Activated CD4-positive, alpha-beta memory T cell treated with anti-CD3 and anti-CD28 coated beads for 36 hours (primary cell): Measurements from ENCODE around the gene F5. TPM values are rescaled to one million over a fixed set of nuclear protein-coding genes. Genes with fewer than 3 reads are reported as not detected.
"Not testable (repeated sequence)": the region's sequence is repeated elsewhere in the genome, so short reads cannot be mapped to it uniquely, and the experiment has no call there.

Experiments used
- CTCF ChIA-PET: fragments of 350-600 bp; sonication (Branson Sonifier 250); formaldehyde crosslinking; loops from one replicate; lab custom pipeline; 2021; ENCODE audit warnings: antibody characterized with exemption, inconsistent platforms; lab: Charles Lee
- POLR2A ChIA-PET: fragments of 350-600 bp; sonication (Branson Sonifier 250); formaldehyde crosslinking; loops from one replicate; lab custom pipeline; 2021; ENCODE audit warnings: antibody characterized with exemption; lab: Charles Lee
- DNase-seq: peaks from one replicate; pipeline ENCODE4 v3.0.0-alpha.2; 2020
- H3K27ac Mint-ChIP-seq: one replicate; pipeline ENCODE4 v1.8.0; 2021; ENCODE audit warnings: mixed read lengths
- H3K27me3 Mint-ChIP-seq: one replicate; pipeline ENCODE4 v1.8.0; 2021; ENCODE audit warnings: mixed read lengths
- H3K36me3 Mint-ChIP-seq: one replicate; pipeline ENCODE4 v1.8.0; 2021; ENCODE audit warnings: mixed read lengths
- H3K4me1 Mint-ChIP-seq: one replicate; pipeline ENCODE4 v1.8.0; 2021; ENCODE audit warnings: low read depth, mixed read lengths
- H3K4me3 Mint-ChIP-seq: one replicate; pipeline ENCODE4 v1.8.0; 2021; ENCODE audit warnings: mild to moderate bottlenecking, mixed read lengths
- H3K9me3 Mint-ChIP-seq: one replicate; pipeline ENCODE4 v1.8.0; 2021; ENCODE audit warnings: mixed read lengths
- intact Hi-C: fragments of 100-400 bp; cut with micrococcal nuclease; formaldehyde crosslinking; loops from one replicate; pipeline ENCODE4 v1.15.1; 2023
- total RNA-seq, 2 experiments: library from RNA; stranded (reverse); gene quantifications; one replicate each; pipeline ENCODE4 v1.2.3, GENCODE V29; 2021

F5 gene
- total RNA-seq, 2 experiments from 2014 or later = 50.8 to 51.1 TPM

DNA sequence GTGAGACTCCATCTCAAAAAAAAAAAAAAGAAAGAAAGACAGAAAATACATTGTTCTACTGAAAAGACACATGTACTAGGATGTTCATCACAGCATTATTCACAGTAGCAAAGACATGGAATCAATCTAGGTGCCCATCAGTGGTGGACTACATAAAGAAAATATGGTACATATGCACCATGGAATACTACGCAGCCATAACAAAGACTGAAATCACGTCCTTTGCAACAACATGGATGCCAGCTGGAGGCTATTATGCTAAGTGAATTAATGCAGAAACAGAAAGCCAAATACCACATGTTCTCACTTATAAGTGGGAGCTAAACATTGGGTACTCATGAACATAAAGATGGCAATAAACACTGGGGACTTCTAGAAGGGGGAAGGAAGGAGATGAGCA lies 51.6 kb downstream of the F5 start:
- Mint-ChIP-seq H3K9me3 (no peaks in the 10 kb centered on the region), H3K4me3 (no peak overlapping the region), H3K4me1 (no peaks in the 10 kb centered on the region), H3K27me3 (no peaks in the 10 kb centered on the region), H3K27ac (no peak overlapping the region), H3K36me3 (peaks cover 67% of the 10 kb centered on the region)
- DNase-seq = no peak
- CTCF ChIA-PET = no interaction called here
- POLR2A ChIA-PET = no interaction called here
- intact Hi-C loops = no loop called here

DNA sequence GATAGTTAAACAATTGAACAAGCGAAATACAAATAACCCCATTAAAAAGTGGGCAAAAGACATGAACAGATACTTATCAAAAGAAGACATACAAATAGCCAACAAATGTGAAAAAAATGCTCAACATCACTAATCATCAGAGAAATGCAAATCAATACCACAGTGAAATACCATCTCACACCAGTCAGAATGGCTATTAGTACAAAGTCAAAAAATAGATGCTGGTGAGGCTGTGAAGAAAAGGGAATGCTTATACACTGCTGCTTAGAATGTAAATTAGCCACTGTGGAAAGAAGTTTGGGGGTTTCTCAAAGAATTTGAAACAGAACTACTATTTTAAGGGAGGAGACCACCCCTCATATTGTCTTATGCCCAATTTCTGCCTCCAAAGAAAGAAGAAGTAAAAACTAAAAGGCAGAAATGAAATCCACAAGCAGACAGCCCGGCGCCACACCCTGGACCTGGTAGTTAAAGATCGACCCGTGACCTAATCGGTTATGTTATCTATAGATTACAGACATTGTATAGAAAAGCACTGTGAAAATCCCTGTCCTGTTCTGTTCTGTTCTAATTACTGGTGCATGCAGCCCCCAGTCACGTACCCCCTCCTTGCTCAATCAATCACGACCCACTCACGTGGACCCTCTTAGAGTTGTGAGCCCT lies 52.6 kb downstream of the F5 start:
- intact Hi-C loops, DNase-seq, CTCF ChIA-PET, H3K4me1 Mint-ChIP-seq, POLR2A ChIA-PET, H3K27me3 Mint-ChIP-seq, H3K9me3 Mint-ChIP-seq, H3K4me3 Mint-ChIP-seq, H3K27ac Mint-ChIP-seq: not testable (repeated sequence)
- H3K36me3 Mint-ChIP-seq = peaks cover 71% of the 10 kb centered on the region

DNA sequence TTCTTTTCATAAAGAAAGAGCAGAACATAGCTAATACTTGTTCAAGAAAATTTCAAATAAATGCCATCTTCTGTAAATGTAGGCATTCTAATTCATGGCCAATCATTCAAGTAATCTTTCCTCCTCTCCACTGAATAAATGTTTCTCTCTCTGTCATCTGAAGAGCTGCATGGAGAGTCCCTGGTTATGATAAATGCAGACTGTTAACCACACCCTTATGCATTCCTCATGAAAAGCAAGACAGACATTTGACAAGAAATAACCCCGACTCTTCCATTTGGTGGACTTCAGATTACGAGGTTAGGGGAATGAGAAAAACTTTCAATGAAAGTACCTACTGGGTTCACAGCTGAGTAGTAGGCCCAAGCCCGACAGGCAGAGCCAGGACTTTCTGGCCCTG lies 55.8 kb downstream of the F5 start:
- Mint-ChIP-seq H3K4me3 (no peak overlapping the region), H3K27ac (no peak overlapping the region), H3K27me3 (no peaks in the 10 kb centered on the region), H3K9me3 (no peaks in the 10 kb centered on the region), H3K4me1 (peaks cover 2% of the 10 kb centered on the region), H3K36me3 (peaks cover 85% of the 10 kb centered on the region)
- no peak for DNase-seq
- CTCF ChIA-PET = interaction anchor here (1.2 kb wide), 2 partner anchors 16 to 927 kb away, joined by 3 read pairs; no protein-coding TSS in a partner anchor
- intact Hi-C loops = no loop called here
- POLR2A ChIA-PET = no interaction called here

DNA sequence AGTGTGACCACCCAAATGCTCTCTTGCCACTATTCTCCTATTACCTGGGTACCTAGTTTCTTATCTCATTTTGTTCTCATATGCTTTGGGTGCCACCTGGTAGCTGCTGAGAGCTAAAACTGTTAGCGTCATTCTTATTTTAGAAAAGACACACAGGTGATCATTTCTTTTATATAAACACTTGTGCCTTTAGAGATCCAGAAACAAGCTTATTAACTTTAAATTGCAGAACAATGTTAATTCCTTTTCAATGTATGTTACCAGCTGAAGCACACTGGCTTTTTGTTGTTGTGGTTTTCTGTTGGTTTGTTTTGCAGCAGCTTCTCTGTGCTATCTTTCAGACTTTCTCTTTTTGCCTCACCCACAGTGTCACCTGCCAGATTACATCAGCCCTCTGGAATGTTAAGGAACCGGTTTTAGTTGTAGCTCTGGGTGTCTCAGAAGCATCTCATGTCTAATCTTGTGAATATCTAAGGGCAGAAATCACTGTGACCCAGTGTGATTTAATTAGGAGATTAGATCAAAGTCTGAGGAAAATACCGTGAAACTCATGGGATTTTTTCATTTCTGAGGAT lies 57.1 kb downstream of the F5 start:
- Mint-ChIP-seq H3K9me3 (no peaks in the 10 kb centered on the region), H3K27me3 (no peaks in the 10 kb centered on the region), H3K27ac (no peak overlapping the region), H3K36me3 (peaks cover 87% of the 10 kb centered on the region), H3K4me3 (no peak overlapping the region), H3K4me1 (peaks cover 2% of the 10 kb centered on the region)
- intact Hi-C loops = no loop called here
- POLR2A ChIA-PET = no interaction called here
- CTCF ChIA-PET = interaction anchor here (1.2 kb wide), 1 partner anchor 63 kb away, joined by 4 read pairs; no protein-coding TSS in a partner anchor
- no peak for DNase-seq

DNA sequence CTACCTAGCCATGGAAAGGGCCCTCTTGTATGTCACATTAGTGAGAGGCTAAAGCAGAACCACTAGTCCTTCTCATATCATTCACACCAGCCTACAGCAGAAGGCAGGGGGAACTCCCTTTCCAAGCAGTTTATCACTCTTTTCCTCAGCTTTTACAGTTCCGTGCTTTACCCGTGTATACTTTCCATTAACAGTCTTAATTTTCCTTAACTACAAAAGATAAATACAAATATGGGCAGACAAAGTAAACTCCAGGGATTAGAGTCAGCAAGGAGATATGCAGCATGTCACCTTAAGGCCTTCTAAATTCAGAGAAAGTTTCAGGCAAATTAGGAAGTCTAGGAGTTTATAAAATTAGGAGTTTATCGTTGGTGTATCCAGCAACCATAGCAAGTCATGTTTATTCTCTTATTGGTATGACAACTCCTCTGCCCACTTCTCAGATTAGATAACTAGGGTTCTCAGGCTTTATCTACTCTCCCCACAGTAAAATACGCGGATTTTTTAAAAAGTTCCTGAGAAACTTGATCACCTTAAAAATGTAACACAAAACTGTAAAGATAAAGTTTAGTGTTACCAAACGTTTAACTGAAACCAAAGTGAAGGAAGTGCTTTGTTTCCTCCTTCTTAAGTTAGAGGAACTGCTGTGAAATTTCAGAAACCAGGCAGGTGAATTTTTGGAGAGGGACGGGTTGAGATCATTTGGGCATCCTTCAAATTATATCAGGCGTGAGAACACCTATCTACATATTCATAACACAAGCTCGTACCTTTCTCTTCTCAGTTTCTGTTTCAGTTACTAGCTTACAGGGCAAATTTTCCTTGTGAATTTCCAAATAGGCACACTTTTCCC lies 57.8 kb downstream of the F5 start:
- ChIA-PET CTCF (interaction anchor here (1.2 kb wide), 1 partner anchor 62 kb away, joined by 4 read pairs; no protein-coding TSS in a partner anchor), POLR2A (no interaction called here)
- Mint-ChIP-seq H3K27me3 (no peaks in the 10 kb centered on the region), H3K4me1 (peaks cover 2% of the 10 kb centered on the region), H3K36me3 (peaks cover 85% of the 10 kb centered on the region), H3K4me3 (no peak overlapping the region), H3K9me3 (no peaks in the 10 kb centered on the region), H3K27ac (no peak overlapping the region)
- DNase-seq = no peak
- intact Hi-C loops = no loop called here

DNA sequence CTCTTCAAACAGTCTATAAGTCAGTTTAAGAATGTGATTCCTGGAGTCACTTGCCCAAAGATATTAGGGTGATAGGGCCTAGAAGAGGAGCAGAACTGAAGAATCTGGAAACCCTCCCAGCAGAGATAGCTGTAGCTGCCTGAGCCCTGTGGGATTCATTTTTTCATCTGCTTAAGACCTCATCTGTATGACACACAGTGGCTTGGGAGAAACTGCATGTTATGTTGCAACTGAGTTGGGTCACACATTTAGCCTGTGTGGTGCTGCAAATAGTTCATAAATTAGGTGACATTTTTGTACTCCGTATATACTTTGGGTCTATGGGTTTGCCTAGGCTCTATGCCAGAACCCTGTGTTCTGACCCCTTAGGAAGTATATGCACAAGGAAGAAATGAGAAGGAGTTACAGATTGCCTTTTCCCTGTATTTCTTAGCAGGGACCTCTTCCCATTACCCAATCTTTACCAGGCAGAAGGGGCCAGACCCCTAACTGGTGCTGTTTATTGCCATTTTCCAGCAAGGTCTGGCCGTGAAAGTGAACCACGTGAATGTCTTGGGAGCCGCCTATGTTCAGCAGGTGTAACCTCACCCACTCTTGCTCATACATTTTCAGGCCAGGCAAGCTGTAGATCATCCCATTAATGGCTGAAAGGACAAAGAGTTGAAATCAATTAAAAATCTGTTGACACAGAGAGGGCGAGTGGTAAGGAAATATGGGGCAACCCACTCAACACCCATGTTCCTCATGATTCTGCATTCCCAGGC lies 58.6 kb downstream of the F5 start:
- peaks cover 81% of the 10 kb centered on the region for H3K36me3 Mint-ChIP-seq
- no peaks in the 10 kb centered on the region for H3K9me3 Mint-ChIP-seq
- no peaks in the 10 kb centered on the region for H3K27me3 Mint-ChIP-seq
- H3K4me1 Mint-ChIP-seq = peaks cover 2% of the 10 kb centered on the region
- intact Hi-C loops = no loop called here
- POLR2A ChIA-PET = no interaction called here
- CTCF ChIA-PET = interaction anchor here (1.2 kb wide), 1 partner anchor 62 kb away, joined by 4 read pairs; no protein-coding TSS in a partner anchor
- no peak overlapping the region for H3K27ac Mint-ChIP-seq
- H3K4me3 Mint-ChIP-seq = no peak overlapping the region
- no peak for DNase-seq

DNA sequence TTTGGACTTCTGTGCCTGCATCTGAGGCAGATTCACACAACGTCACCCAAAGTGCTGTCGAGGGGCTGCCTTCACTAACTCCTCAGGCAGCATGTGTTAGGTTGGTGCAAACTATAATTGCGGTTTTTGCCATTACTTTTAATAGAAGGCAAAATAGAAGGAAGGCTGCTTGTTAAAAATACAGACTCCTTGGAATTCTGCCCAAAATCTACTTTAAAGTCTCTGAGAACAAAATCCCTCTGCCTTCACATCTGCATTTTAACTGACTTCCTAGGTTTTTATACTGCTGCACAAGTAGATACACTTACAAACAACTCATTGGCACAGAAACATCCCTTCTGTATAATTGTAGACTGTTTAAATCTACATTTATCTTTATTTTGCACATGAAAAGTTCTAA lies 59.3 kb downstream of the F5 start:
- intact Hi-C loops = no loop called here
- Mint-ChIP-seq H3K27ac (no peak overlapping the region), H3K4me1 (peaks cover 2% of the 10 kb centered on the region), H3K4me3 (no peak overlapping the region), H3K9me3 (no peaks in the 10 kb centered on the region), H3K27me3 (no peaks in the 10 kb centered on the region), H3K36me3 (peaks cover 79% of the 10 kb centered on the region)
- ChIA-PET POLR2A (no interaction called here), CTCF (no interaction called here)
- no peak for DNase-seq

DNA sequence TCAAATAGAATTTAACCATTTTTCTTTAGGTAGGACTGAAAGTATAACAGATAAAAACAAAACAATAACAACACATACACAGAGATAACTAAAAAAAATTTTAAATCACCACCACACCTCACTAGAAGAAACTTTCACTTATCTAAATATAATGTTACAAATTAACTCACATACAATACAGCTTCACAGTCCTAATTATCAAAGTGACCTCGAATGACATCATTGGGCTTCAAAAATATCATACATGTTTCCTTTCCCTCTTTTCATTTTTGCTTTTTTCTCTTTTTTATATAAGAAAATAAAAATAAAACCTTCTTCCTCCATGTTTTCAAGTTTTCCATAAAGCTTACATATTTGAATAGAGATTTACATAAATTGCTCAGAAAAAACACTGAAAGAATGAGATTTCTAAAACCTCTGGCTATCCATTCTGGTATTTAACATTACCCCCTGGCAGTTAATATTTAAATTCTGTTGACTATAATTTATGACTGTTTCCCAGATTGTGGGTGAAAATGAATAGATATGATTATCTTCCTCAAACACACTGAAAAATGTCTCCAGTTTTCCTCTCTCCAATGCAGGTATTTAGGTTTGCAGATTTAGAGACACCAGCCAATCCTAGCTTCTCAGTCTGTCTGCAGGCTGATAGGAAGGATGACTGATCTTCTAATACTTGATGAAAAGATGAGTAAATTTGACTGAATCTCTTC lies 60.0 kb downstream of the F5 start:
- Mint-ChIP-seq H3K27me3 (no peaks in the 10 kb centered on the region), H3K27ac (no peak overlapping the region), H3K4me3 (no peak overlapping the region), H3K36me3 (peaks cover 77% of the 10 kb centered on the region), H3K4me1 (peaks cover 2% of the 10 kb centered on the region), H3K9me3 (no peaks in the 10 kb centered on the region)
- intact Hi-C loops = no loop called here
- ChIA-PET POLR2A (no interaction called here), CTCF (no interaction called here)
- no peak for DNase-seq

DNA sequence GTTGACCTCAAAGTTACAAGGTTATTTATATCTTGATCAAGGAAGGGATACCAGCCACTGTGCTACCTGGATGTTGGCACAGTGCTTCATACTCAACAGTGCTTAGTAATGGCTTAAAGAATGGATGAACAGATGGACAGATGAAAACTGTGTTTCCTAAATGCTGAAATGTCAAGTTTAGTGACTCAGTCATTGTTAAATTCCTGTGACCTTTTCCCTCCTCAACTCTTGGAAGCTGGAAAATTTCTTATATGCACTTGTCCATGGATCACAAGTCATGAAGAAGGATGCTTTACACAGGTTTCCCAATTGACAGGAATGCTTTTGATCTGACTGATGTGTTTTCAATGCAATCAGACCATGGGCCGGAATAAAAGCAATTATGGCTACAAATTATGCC lies 60.9 kb downstream of the F5 start:
- POLR2A ChIA-PET = no interaction called here
- H3K9me3 Mint-ChIP-seq = no peaks in the 10 kb centered on the region
- H3K4me3 Mint-ChIP-seq = no peak overlapping the region
- peaks cover 2% of the 10 kb centered on the region for H3K4me1 Mint-ChIP-seq
- intact Hi-C loops = no loop called here
- no peak overlapping the region for H3K27ac Mint-ChIP-seq
- H3K36me3 Mint-ChIP-seq = peaks cover 78% of the 10 kb centered on the region
- no peaks in the 10 kb centered on the region for H3K27me3 Mint-ChIP-seq
- DNase-seq = no peak
- CTCF ChIA-PET = no interaction called here

DNA sequence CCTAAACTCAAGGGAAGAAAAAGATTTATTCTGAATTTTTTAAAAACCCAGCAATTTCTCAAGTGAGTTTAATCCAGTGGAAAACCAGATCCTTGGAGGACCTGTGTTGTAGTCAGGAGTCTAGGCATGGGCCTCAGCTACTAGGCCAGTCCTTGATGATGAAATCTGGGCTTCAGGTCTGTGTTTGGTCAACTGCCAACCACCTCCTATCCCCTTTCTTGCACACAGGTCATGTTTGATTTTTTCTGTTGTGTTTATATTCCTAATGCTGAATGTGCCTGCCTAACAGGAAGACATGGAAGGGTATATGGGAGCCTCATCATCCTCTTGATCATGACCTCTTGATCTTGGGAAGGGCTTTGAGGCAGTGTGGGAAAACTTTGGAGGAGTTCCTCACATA lies 62.4 kb downstream of the F5 start:
- no peaks in the 10 kb centered on the region for H3K27me3 Mint-ChIP-seq
- H3K9me3 Mint-ChIP-seq = no peaks in the 10 kb centered on the region
- peaks cover 76% of the 10 kb centered on the region for H3K36me3 Mint-ChIP-seq
- H3K4me1 Mint-ChIP-seq = no peaks in the 10 kb centered on the region
- no peak overlapping the region for H3K27ac Mint-ChIP-seq
- POLR2A ChIA-PET = no interaction called here
- CTCF ChIA-PET = no interaction called here
- H3K4me3 Mint-ChIP-seq = no peak overlapping the region
- intact Hi-C loops = no loop called here
- no peak for DNase-seq

DNA sequence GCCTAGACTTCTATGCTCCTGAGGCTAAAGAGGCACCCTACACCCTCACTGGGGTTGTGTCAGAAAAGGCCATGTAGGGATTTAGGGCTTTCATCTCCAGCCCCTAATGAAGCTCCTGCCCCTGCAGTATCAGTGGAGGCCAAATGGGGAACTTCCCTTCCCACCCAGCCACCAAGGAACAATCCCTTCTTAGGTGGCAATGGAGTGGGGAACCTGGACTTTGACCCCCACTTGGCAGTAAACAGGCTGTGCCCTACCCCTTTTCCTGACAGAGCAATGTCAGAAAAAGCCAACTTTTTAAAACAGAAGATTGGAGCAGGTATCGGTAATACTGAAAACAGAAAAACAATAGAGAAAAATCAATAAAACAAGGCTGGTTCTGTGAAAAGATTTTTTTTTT lies 65.1 kb downstream of the F5 start:
- no peaks in the 10 kb centered on the region for H3K9me3 Mint-ChIP-seq
- H3K4me1 Mint-ChIP-seq = no peaks in the 10 kb centered on the region
- H3K4me3 Mint-ChIP-seq = no peak overlapping the region
- H3K36me3 Mint-ChIP-seq = peaks cover 74% of the 10 kb centered on the region
- intact Hi-C loops = no loop called here
- CTCF ChIA-PET = no interaction called here
- DNase-seq = no peak
- POLR2A ChIA-PET = no interaction called here
- H3K27ac Mint-ChIP-seq = no peak overlapping the region
- no peaks in the 10 kb centered on the region for H3K27me3 Mint-ChIP-seq
